WTC11 (cell line): ENCODE data around the gene SYPL1.

ENCODE experiments used
- TCF7 ChIP-seq: sonication (generic); formaldehyde crosslinking; IDR thresholded peaks from 2 replicates; pipeline ENCODE4 v1.8.0; 2022; ENCODE audit warnings: mild to moderate bottlenecking, low read depth, missing genetic modification reagents, moderate library complexity
- ZNF138 ChIP-seq: sonication (generic); formaldehyde crosslinking; conservative IDR thresholded peaks from 2 replicates; pipeline ENCODE4 v1.8.1; 2022; ENCODE audit warnings: mild to moderate bottlenecking, moderate library complexity, missing genetic modification reagents

DNA sequence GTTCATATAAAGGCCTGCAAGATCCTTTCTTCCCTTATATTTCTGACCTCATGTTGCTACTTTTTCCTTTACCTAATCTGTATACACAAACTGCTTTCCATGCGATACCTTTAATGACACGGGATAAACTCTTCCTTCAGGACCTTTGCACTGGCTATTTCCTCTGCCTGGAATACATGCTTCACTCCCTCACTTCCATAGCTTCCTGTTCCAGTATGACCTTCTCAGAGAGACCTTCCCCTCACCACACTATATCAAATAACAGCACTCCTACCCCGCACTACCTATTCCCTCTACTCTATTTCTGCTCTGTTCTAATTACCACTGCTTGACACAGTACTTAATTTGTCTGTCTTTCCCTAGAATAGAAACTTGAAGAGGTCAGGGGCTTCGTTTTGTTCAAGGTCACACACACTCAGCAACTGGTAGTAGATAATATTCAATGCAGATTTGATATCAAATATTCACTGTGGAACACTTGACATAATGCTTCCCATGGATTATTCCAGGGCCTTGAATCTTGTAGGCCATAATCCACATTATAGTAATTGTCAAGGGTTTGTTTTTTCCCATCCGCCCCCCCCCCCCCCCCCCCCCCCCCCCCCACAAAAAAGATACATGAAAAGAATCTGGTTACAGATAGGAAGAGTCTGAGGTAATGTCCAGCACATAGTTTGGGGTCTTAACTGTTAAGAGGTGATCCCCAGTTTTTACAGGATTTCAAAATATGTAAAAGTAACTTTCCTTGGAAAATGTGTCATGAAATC, 11.1 kb downstream of the SYPL1 start:
- TF ChIP-seq TCF7, result no peak
- TF ChIP-seq ZNF138 (CRISPR knock-in tag), result no peak
